Prostate gland (tissue), 2 donors: ENCODE data around the gene UFD1. TPM values are rescaled to one million over a fixed set of nuclear protein-coding genes. Genes with fewer than 3 reads are reported as not detected.

Experiments used
- DNase-seq: peaks from one replicate; pipeline ENCODE4 v3.0.0-alpha.2; 2019; ENCODE audit warnings: low spot score
- H3K27ac ChIP-seq, 2 donors: fragments of 200-600 bp; sonication (generic); 2 replicates each; pipeline ENCODE4 v1.5.1; 2017 to 2019
- H3K27me3 ChIP-seq: fragments of 200-600 bp; sonication (generic); replicated peaks from 2 replicates; pipeline ENCODE4 v1.5.1; 2019; ENCODE audit not compliant: insufficient read depth
- H3K36me3 ChIP-seq, 2 donors: fragments of 200-600 bp; sonication (generic); 1 replicate in 1 of 2; 2 replicates in 1 of 2; pipeline versions ENCODE4 v1.5.1 to v1.8.1; 2017 to 2019
- H3K4me1 ChIP-seq: fragments of 200-600 bp; sonication (generic); replicated peaks from 2 replicates; pipeline ENCODE4 v1.5.1; 2019
- H3K4me3 ChIP-seq, 2 donors: fragments of 200-600 bp; sonication (generic); 2 replicates each; pipeline ENCODE4 v1.5.1; 2017 to 2019
- H3K9me3 ChIP-seq: fragments of 200-600 bp; sonication (generic); 2 replicates; pipeline ENCODE4 v1.5.1; 2017
- POLR2A ChIP-seq: fragments of 450-650 bp; IDR thresholded peaks from one replicate; pipeline ENCODE4 v1.6.1; 2016; ENCODE audit warnings: antibody characterized with exemption, mild to moderate bottlenecking
- POLR2AphosphoS5 ChIP-seq: sonication (generic); formaldehyde crosslinking; IDR thresholded peaks from one replicate; pipeline ENCODE4 v1.6.1; 2017; ENCODE audit warnings: antibody characterized with exemption
- WGBS: methylation state at CpG from one replicate; pipeline ENCODE4 v1.1.5; 2018; 5-methylcytosine and 5-hydroxymethylcytosine counted together
- intact Hi-C: fragments of 100-400 bp; cut with DNase I; formaldehyde crosslinking; loops from one replicate; pipeline ENCODE4 v1.14.2; 2022
- total RNA-seq, 2 donors: library from RNA; depleted of rRNA; stranded (reverse); fragments of >200 nt; gene quantifications; one replicate each; pipeline ENCODE4 v1.1.0, GENCODE V29; 2016
- TF ChIP-seq, protein P1 (sequence below), 4 experiments: fragments of 200-600 bp in 2 of 4; fragments of 450-650 bp in 2 of 4; sonication (generic) in 2 of 4; IDR thresholded peaks; 1 replicate in 3 of 4; 2 replicates in 1 of 4; pipeline ENCODE4 v1.5.1; 2016 to 2019; ENCODE audit warnings: antibody characterized with exemption in 4 of 4, mild to moderate bottlenecking in 2 of 4, moderate library complexity in 2 of 4

UFD1 gene
- total RNA-seq, 2 donors from 2014 or later: 29.9 to 38.2 TPM

DNA sequence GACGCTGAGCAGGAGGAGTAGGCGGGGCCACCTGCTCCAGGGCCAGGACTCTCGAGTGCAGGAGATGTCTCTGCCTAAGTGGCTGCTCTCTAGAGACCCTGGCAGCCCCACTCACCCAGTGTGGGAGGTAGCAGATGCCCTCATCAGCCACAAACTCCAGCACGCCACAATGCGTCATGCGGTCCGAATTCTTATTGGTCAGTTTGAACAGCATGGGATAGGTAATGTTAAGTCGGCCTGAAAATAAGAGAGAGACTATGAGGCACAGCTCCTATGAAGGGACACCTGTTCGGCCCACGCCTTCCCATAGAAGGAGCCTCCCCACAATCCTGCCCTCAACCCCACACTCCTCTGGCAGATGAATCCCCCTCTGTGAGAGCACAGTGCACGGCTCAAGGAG, 7.4 kb downstream of the UFD1 start:
- WGBS: 89% methylated on average over 11 of the region's 11 CpGs
- no peaks in the 10 kb centered on the region for H3K4me1 ChIP-seq
- no peak overlapping the region for H3K4me3 ChIP-seq
- TF ChIP-seq POLR2A (no peak), POLR2AphosphoS5 (no peak)
- TF ChIP-seq, protein P1, sequence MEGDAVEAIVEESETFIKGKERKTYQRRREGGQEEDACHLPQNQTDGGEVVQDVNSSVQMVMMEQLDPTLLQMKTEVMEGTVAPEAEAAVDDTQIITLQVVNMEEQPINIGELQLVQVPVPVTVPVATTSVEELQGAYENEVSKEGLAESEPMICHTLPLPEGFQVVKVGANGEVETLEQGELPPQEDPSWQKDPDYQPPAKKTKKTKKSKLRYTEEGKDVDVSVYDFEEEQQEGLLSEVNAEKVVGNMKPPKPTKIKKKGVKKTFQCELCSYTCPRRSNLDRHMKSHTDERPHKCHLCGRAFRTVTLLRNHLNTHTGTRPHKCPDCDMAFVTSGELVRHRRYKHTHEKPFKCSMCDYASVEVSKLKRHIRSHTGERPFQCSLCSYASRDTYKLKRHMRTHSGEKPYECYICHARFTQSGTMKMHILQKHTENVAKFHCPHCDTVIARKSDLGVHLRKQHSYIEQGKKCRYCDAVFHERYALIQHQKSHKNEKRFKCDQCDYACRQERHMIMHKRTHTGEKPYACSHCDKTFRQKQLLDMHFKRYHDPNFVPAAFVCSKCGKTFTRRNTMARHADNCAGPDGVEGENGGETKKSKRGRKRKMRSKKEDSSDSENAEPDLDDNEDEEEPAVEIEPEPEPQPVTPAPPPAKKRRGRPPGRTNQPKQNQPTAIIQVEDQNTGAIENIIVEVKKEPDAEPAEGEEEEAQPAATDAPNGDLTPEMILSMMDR (IDR thresholded peaks at IDR 0.05): no peak
- no peak overlapping the region for H3K27ac ChIP-seq
- no peaks in the 10 kb centered on the region for H3K9me3 ChIP-seq
- H3K27me3 ChIP-seq: no peaks in the 10 kb centered on the region
- H3K36me3 ChIP-seq: peaks cover 19 to 45% of the 10 kb centered on the region in 2 donors
- intact Hi-C loops: loop anchor here (10.0 kb wide), 1 partner anchor 327 kb away; the partner anchor contains the start of gene ESS2
- DNase-seq: no peak

DNA sequence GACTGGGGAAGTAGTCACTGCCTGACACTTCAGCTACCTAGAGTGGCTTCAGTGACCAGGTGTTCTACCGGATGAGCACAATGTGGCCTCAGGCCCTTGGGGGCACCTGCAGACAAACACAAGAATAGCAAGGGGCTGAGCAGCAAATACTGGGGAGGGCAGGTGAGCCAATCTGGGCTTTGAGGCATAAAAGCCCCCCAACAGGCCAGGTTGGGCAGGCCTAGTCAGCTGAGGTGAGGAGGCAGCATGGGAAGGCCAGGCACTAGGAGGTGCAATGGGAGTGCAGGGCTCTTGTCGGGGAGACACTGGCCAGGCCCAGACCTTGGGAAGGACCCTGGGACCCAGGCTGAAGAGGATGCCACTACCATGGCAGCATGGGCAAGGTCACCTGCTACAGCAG, 9.0 kb downstream of the UFD1 start:
- Histone ChIP-seq H3K27ac (no peak overlapping the region), H3K9me3 (no peaks in the 10 kb centered on the region), H3K4me3 (no peak overlapping the region), H3K4me1 (no peaks in the 10 kb centered on the region), H3K27me3 (no peaks in the 10 kb centered on the region), H3K36me3 (peaks cover 20 to 52% of the 10 kb centered on the region in 2 donors)
- no peak for DNase-seq
- intact Hi-C loops: loop anchor here (10.0 kb wide), 1 partner anchor 325 kb away; the partner anchor contains the start of gene ESS2
- TF ChIP-seq POLR2AphosphoS5 (no peak), POLR2A (no peak)
- 100% methylated on average over 1 of the region's 2 CpGs for whole genome bisulfite sequencing

DNA sequence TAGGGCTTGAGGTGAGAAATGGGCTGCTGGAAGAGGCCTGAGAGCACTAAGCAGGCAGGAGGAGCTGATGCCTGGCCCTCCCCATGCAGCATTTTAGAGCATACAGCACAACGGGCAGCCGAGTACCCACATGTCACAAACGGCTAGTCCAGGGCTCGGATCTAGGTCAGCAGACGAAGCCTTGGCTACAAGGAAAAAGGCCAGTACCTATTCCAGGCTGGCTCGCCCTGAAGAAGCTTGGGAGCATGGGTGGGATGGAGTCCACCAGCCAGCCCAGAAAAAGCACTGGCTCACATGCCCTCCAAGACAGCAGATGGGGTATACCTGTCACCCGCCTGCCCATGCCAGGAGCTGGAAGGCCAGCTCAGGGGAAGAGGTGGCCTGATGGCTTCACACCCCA, 9.6 kb downstream of the UFD1 start:
- no peak overlapping the region for H3K27ac ChIP-seq
- no peaks in the 10 kb centered on the region for H3K9me3 ChIP-seq
- intact Hi-C loops: no loop called here
- DNase-seq: no peak
- no peak overlapping the region for H3K4me3 ChIP-seq
- 91% methylated on average over 7 of the region's 7 CpGs for WGBS
- TF ChIP-seq POLR2A: no peak
- TF ChIP-seq, protein P1 (IDR thresholded peaks at IDR 0.05): no peak
- no peak for TF ChIP-seq POLR2AphosphoS5
- no peaks in the 10 kb centered on the region for H3K27me3 ChIP-seq
- H3K4me1 ChIP-seq: no peaks in the 10 kb centered on the region
- peaks cover 26 to 54% of the 10 kb centered on the region in 2 donors for H3K36me3 ChIP-seq

- Histone ChIP-seq H3K4me1 (no peaks in the 10 kb centered on the region), H3K27ac (no peak overlapping the region), H3K27me3 (no peaks in the 10 kb centered on the region), H3K4me3 (no peak overlapping the region), H3K36me3 (peaks cover 30 to 54% of the 10 kb centered on the region in 2 donors), H3K9me3 (no peaks in the 10 kb centered on the region)
- no peak for DNase-seq
- intact Hi-C loops: no loop called here
- TF ChIP-seq POLR2AphosphoS5 (no peak), POLR2A (no peak)
- TF ChIP-seq, protein P1 (IDR thresholded peaks at IDR 0.05): no peak
- WGBS: 94% methylated on average over 6 of the region's 6 CpGs
Measured at GRCh38 chr22:19467912-19468311, 11.1 kb downstream of the UFD1 start.

- 94% methylated on average over 9 of the region's 9 CpGs for WGBS
- H3K36me3 ChIP-seq: peaks cover 25 to 54% of the 10 kb centered on the region in 2 donors
- H3K4me1 ChIP-seq: no peaks in the 10 kb centered on the region
- intact Hi-C loops: no loop called here
- no peaks in the 10 kb centered on the region for H3K9me3 ChIP-seq
- no peaks in the 10 kb centered on the region for H3K27me3 ChIP-seq
- TF ChIP-seq, protein P1 (IDR thresholded peaks at IDR 0.05): no peak
- TF ChIP-seq POLR2AphosphoS5 (no peak), POLR2A (no peak)
- H3K27ac ChIP-seq: no peak overlapping the region
- H3K4me3 ChIP-seq: no peak overlapping the region
- DNase-seq: no peak
Measured at GRCh38 chr22:19466848-19467752, 11.9 kb downstream of the UFD1 start.
